KMS-11 (cell line): ENCODE data around the gene IFT88.

Source experiments
- H2AFZ ChIP-seq: fragments of 200-600 bp; sonication (generic); 2 replicates; pipeline ENCODE4 v1.6.1; 2016; ENCODE audit warnings: antibody characterized with exemption, mixed run types, low read depth
- H3K27ac ChIP-seq: fragments of 200-600 bp; sonication (generic); 2 replicates; pipeline ENCODE4 v1.6.1; 2016; ENCODE audit warnings: mild to moderate bottlenecking, mixed run types
- H3K27me3 ChIP-seq: fragments of 200-600 bp; sonication (generic); 2 replicates; pipeline ENCODE4 v1.6.1; 2017; ENCODE audit warnings: mild to moderate bottlenecking, low read depth, mixed run types, moderate library complexity; ENCODE audit not compliant: insufficient read depth
- H3K36me3 ChIP-seq: fragments of 200-600 bp; sonication (generic); 2 replicates; pipeline ENCODE4 v1.6.1; 2017; ENCODE audit warnings: mild to moderate bottlenecking, mixed run types; ENCODE audit not compliant: insufficient read depth
- H3K4me1 ChIP-seq: fragments of 200-600 bp; sonication (generic); 2 replicates; pipeline ENCODE4 v1.6.1; 2016; ENCODE audit warnings: mild to moderate bottlenecking, low read depth, mixed run types; ENCODE audit not compliant: poor library complexity, severe bottlenecking
- H3K4me2 ChIP-seq: fragments of 200-600 bp; sonication (generic); 2 replicates; pipeline ENCODE4 v1.7.0; 2016; ENCODE audit warnings: mild to moderate bottlenecking, mixed run types
- H3K4me3 ChIP-seq: fragments of 200-600 bp; sonication (generic); IDR thresholded peaks from 2 replicates; pipeline ENCODE4 v1.6.1; 2017; ENCODE audit warnings: low read depth, low read length, mixed read lengths; ENCODE audit not compliant: insufficient read depth
- H3K79me2 ChIP-seq: fragments of 200-600 bp; sonication (generic); 2 replicates; pipeline ENCODE4 v1.6.1; 2016; ENCODE audit warnings: low read depth, mixed run types; ENCODE audit not compliant: insufficient read depth
- H3K9ac ChIP-seq: fragments of 200-600 bp; sonication (generic); 2 replicates; pipeline ENCODE4 v1.6.1; 2016; ENCODE audit warnings: mild to moderate bottlenecking, mixed run types
- H4K20me1 ChIP-seq: fragments of 200-600 bp; sonication (generic); 2 replicates; pipeline ENCODE4 v1.6.1; 2016; ENCODE audit warnings: mild to moderate bottlenecking, mixed run types; ENCODE audit not compliant: insufficient read depth
- TF ChIP-seq, protein P1 (sequence below): fragments of 200-600 bp; sonication (generic); conservative IDR thresholded peaks from 2 replicates; pipeline ENCODE4 v1.6.1; 2017; ENCODE audit warnings: low read depth, mild to moderate bottlenecking, antibody characterized with exemption, low read length, moderate library complexity, mixed read lengths

The IFT88 gene

DNA sequence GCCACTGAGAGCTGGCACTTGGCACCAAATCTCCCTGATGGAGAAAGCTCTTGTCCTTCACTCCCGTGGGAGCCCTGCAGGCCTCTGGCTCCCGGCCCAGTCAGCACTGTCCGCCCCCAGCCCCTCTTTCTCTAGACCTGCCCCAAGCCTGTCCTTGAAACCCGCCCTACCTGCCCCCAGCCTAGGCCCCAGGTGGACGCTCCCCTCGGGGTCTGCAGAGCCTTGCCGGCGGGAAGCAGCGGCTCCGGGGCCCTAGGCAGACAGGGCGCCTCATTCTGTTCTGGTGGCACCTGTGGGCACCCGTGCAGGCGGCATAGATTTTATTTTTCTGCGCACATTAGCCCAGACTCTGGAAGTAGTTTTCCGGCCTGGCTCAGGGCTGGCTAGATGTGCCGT is 154.1 kb downstream of the IFT88 start:
- H3K36me3 ChIP-seq, result no peaks in the 10 kb centered on the region
- H3K4me3 ChIP-seq, result no peak overlapping the region
- H3K79me2 ChIP-seq, result no peaks in the 10 kb centered on the region
- no peak overlapping the region for H3K4me2 ChIP-seq
- no peaks in the 10 kb centered on the region for H4K20me1 ChIP-seq
- H3K4me1 ChIP-seq, result no peaks in the 10 kb centered on the region
- H3K9ac ChIP-seq, result no peak overlapping the region
- no peak overlapping the region for H2AFZ ChIP-seq
- no peak overlapping the region for H3K27ac ChIP-seq
- H3K27me3 ChIP-seq, result no peaks in the 10 kb centered on the region
- TF ChIP-seq, protein P1, sequence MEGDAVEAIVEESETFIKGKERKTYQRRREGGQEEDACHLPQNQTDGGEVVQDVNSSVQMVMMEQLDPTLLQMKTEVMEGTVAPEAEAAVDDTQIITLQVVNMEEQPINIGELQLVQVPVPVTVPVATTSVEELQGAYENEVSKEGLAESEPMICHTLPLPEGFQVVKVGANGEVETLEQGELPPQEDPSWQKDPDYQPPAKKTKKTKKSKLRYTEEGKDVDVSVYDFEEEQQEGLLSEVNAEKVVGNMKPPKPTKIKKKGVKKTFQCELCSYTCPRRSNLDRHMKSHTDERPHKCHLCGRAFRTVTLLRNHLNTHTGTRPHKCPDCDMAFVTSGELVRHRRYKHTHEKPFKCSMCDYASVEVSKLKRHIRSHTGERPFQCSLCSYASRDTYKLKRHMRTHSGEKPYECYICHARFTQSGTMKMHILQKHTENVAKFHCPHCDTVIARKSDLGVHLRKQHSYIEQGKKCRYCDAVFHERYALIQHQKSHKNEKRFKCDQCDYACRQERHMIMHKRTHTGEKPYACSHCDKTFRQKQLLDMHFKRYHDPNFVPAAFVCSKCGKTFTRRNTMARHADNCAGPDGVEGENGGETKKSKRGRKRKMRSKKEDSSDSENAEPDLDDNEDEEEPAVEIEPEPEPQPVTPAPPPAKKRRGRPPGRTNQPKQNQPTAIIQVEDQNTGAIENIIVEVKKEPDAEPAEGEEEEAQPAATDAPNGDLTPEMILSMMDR, result no peak

DNA sequence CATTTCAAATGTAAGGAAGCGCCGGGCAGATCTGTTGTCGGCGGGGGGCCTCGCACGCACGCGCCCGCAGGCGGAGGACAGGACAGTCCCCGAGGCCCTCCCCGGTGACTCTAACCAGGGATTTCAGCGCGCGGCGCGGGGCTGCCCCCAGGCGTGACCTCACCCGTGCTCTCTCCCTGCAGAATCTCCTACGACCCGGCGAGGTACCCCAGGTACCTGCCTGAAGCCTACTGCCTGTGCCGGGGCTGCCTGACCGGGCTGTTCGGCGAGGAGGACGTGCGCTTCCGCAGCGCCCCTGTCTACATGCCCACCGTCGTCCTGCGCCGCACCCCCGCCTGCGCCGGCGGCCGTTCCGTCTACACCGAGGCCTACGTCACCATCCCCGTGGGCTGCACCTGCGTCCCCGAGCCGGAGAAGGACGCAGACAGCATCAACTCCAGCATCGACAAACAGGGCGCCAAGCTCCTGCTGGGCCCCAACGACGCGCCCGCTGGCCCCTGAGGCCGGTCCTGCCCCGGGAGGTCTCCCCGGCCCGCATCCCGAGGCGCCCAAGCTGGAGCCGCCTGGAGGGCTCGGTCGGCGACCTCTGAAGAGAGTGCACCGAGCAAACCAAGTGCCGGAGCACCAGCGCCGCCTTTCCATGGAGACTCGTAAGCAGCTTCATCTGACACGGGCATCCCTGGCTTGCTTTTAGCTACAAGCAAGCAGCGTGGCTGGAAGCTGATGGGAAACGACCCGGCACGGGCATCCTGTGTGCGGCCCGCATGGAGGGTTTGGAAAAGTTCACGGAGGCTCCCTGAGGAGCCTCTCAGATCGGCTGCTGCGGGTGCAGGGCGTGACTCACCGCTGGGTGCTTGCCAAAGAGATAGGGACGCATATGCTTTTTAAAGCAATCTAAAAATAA is 154.7 kb downstream of the IFT88 start:
- Histone ChIP-seq H3K79me2 (no peaks in the 10 kb centered on the region), H3K9ac (no peak overlapping the region), H3K4me3 (no peak overlapping the region), H2AFZ (no peak overlapping the region), H4K20me1 (no peaks in the 10 kb centered on the region), H3K4me2 (no peak overlapping the region), H3K4me1 (no peaks in the 10 kb centered on the region), H3K27me3 (no peaks in the 10 kb centered on the region), H3K36me3 (no peaks in the 10 kb centered on the region), H3K27ac (no peak overlapping the region)
- TF ChIP-seq, protein P1, result no peak

DNA sequence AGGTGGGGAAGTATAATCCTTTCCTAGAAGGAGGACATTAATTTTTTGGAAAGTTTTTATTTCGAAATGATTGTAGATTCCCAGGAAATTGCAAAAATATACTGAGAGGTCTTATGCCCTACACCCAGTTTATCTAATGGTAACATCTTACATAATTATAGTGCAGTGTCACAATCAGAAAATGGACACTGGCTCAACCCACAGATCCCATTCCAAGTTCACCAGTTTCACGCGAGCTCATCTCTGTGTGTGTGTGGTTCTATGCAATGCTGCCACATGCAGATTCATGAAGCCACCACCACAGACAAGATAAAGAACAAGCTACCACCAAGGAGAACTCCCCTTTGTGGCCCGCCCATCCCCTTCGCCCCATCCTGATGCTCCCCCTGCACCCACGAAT is 160.9 kb downstream of the IFT88 start:
- no peaks in the 10 kb centered on the region for H3K79me2 ChIP-seq
- H3K27ac ChIP-seq, result no peak overlapping the region

DNA sequence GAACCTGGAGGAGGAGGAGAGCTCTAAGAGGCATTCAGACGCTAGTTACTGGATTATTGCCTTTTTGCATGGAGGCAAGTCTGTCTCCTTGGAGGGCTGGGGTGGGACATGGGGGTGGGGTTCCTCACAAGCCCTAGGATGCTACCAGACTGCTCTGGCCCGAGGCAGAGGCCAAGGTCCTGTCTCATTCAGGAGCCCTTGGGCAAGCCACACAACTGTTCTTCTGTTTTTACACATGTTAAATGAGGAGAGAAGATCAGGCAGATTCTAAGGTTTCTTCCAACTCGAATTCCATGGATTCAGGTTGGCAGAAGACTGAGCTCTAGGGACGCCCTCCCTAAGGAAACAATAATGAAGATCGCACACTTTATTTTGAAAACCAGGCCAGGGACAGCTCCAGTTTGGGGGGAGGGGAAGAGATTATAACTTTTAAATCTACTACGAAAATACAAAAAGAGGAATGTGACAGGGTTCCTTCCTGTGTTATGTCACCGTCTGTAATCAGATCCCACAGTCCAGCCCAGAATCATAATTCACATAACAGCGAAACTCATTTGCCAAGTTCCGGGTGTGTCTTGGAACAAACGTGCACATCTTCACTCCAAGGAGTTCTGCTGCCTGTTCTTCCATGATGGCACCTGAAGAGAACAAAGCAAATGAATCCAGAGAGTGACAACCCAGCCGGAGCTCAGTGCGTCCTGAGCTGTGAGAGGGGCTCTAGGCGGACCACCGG is 161.8 kb downstream of the IFT88 start:
- Histone ChIP-seq H3K4me2 (no peak overlapping the region), H4K20me1 (no peaks in the 10 kb centered on the region), H3K4me3 (no peak overlapping the region), H3K4me1 (no peaks in the 10 kb centered on the region), H3K36me3 (no peaks in the 10 kb centered on the region), H3K79me2 (no peaks in the 10 kb centered on the region), H3K27ac (no peak overlapping the region), H3K27me3 (no peaks in the 10 kb centered on the region), H2AFZ (no peak overlapping the region), H3K9ac (no peak overlapping the region)
- TF ChIP-seq, protein P1, result no peak

More for the DNA sequence above, 160.9 kb downstream of the IFT88 start:
- Histone ChIP-seq H3K4me2 (no peak overlapping the region), H4K20me1 (no peaks in the 10 kb centered on the region), H3K4me3 (no peak overlapping the region), H3K4me1 (no peaks in the 10 kb centered on the region), H3K9ac (no peak overlapping the region), H2AFZ (no peak overlapping the region), H3K27me3 (no peaks in the 10 kb centered on the region), H3K36me3 (no peaks in the 10 kb centered on the region)
- TF ChIP-seq, protein P1, result no peak
